Measurements from ENCODE around the gene GSG1L.

The GSG1L gene

GRCh38 chr16:27929818-27930217 lies 133.7 kb downstream of the GSG1L start:
- TF ChIP-seq SPI1 (IDR thresholded peaks at IDR 0.05; ENCODE audit: low read depth, low read length) (peak; percentile 31; the same call in 1 of the 2 replicates), POLR2A (IDR thresholded peaks at IDR 0.05; ENCODE audit: low read depth, low read length) (no peak)
- DNase-seq (ENCODE audit: insufficient read length, low spot score) = no peak
- no peak for FAIRE-seq

DNA sequence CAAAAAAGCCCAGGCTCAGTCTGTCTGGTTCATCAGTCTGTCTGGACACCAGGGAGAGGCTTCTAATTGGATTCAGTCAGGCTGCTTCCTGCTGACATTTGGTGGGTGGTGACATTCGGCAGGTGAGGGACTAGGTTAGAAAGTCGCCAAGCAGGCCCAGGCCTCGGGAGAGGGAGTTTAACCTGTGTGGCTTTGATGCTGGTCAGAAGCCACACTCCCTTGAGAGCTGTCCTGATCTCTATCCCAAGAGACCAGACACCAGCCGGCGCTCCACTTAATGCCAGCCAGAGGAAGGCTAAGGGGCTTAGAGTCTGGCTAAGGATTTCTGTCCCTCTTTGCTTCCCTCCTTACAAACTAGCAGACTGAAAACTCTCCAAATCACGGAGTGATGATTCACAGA lies 135.0 kb downstream of the GSG1L start:
- TF ChIP-seq TAF1 (IDR thresholded peaks at IDR 0.05; ENCODE audit: low read depth, low read length) (no peak), POLR2A (IDR thresholded peaks at IDR 0.05; ENCODE audit: low read depth, low read length) (no peak), POLR2AphosphoS5 (IDR thresholded peaks at IDR 0.05; ENCODE audit: low read depth, low read length) (no peak), POU2F2 (IDR thresholded peaks at IDR 0.05; ENCODE audit: low read depth, low read length) (no peak), PAX5 (IDR thresholded peaks at IDR 0.05; ENCODE audit: insufficient read depth, low read length, severe bottlenecking) (no peak), SPI1 (IDR thresholded peaks at IDR 0.05; ENCODE audit: low read depth, low read length) (no peak)
- no peak for FAIRE-seq
- no peak for DNase-seq (ENCODE audit: insufficient read length, low spot score)

GRCh38 chr16:27927266-27927901 lies 136.1 kb downstream of the GSG1L start:
- TF ChIP-seq PAX5 (IDR thresholded peaks at IDR 0.05; ENCODE audit: insufficient read depth, low read length, severe bottlenecking) = no peak
- no peak for TF ChIP-seq POLR2AphosphoS5 (IDR thresholded peaks at IDR 0.05; ENCODE audit: low read depth, low read length)
- TF ChIP-seq SPI1 (IDR thresholded peaks at IDR 0.05; ENCODE audit: low read depth, low read length) = no peak
- TF ChIP-seq POU2F2 (IDR thresholded peaks at IDR 0.05; ENCODE audit: low read depth, low read length) = no peak
- TF ChIP-seq POLR2A (IDR thresholded peaks at IDR 0.05; ENCODE audit: low read depth, low read length) = no peak
- no peak for TF ChIP-seq TAF1 (IDR thresholded peaks at IDR 0.05; ENCODE audit: low read depth, low read length)
- DNase-seq (ENCODE audit: insufficient read length, low spot score) (no peak), FAIRE-seq (no peak)

DNA sequence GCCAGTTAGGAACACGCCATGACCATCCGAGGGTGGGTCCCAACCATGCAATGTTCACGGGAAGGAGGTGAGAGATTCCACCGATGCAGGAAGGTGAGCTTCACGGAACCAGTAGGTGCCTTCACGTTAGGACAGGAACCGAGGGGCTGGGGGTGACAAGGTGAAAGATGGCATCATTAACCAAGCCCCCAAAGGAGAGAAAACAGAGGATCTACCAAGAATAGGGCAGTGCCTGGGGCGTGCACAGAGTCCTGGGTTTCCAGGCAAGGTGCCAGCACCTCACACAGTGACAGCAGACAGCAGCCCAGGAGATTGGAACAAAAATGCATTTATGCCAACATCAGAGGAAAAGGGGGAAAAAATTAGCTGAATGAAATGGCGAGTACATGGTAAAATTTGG lies 137.9 kb downstream of the GSG1L start:
- no peak for FAIRE-seq
- no peak for DNase-seq (ENCODE audit: insufficient read length, low spot score)
- no peak for TF ChIP-seq POLR2A (IDR thresholded peaks at IDR 0.05; ENCODE audit: low read depth, low read length)
- TF ChIP-seq SPI1 (IDR thresholded peaks at IDR 0.05; ENCODE audit: low read depth, low read length) = no peak
- no peak for TF ChIP-seq TAF1 (IDR thresholded peaks at IDR 0.05; ENCODE audit: low read depth, low read length)
- TF ChIP-seq POLR2AphosphoS5 (IDR thresholded peaks at IDR 0.05; ENCODE audit: low read depth, low read length) = no peak
- no peak for TF ChIP-seq PAX5 (IDR thresholded peaks at IDR 0.05; ENCODE audit: insufficient read depth, low read length, severe bottlenecking)
- TF ChIP-seq POU2F2 (IDR thresholded peaks at IDR 0.05; ENCODE audit: low read depth, low read length) = no peak

DNA sequence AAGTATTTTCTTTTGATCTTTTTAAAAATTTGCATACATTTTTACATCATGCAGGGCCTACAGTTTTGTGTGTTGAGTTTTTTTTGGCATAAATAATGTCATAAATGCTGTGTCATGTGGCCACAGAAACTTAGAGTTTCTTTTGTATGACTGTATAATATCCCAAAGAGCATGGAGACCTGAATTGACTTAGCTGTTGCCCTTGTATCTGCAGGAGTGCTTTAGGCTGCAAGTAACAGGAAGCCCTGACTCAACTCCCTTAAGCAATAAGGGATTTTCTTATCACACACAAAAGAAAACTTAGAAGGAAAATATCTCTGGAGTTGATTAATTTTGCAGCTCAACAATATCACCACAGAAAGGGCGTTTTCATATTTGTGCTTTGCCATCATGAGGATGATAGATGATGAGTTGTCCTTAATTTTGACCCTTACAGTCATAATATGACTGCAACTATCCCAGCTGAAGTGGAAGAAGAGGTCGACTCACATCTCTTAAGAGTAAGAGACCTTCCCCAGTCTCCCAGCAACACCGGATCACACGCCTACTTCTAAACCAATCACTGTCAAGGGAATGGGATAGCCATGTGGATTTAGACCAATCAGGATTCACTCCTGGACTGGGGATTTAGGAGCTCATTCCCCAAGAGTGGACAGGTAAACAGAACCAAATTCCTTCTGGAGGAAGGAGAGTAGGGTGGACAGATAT lies 138.9 kb downstream of the GSG1L start:
- DNase-seq (ENCODE audit: insufficient read length, low spot score) = no peak
- FAIRE-seq = no peak
- TF ChIP-seq SPI1 (IDR thresholded peaks at IDR 0.05; ENCODE audit: low read depth, low read length) (no peak), PAX5 (IDR thresholded peaks at IDR 0.05; ENCODE audit: insufficient read depth, low read length, severe bottlenecking) (no peak), POLR2A (IDR thresholded peaks at IDR 0.05; ENCODE audit: low read depth, low read length) (no peak), POLR2AphosphoS5 (IDR thresholded peaks at IDR 0.05; ENCODE audit: low read depth, low read length) (no peak), POU2F2 (IDR thresholded peaks at IDR 0.05; ENCODE audit: low read depth, low read length) (no peak), TAF1 (IDR thresholded peaks at IDR 0.05; ENCODE audit: low read depth, low read length) (no peak)

DNA sequence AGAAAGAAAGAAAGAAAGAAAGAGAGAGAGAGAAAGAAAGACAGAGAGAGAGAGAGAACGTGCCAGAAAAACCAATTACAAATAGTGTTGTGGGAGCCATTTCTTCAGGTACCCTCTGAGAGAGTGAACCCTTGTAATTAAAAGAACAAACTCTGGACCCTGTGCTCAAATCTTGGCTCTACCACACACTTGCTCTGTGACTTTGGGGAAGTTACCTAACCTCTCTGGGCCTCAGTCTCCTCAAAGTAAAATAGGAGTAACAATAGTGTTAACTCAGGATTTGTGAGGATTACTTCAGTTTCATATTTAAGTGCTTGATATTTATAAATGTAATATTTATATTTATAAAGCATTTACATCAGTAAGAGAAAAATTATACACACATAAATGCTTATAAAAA lies 139.8 kb downstream of the GSG1L start:
- FAIRE-seq (no peak), DNase-seq (ENCODE audit: insufficient read length, low spot score) (no peak)
- no peak for TF ChIP-seq TAF1 (IDR thresholded peaks at IDR 0.05; ENCODE audit: low read depth, low read length)
- no peak for TF ChIP-seq PAX5 (IDR thresholded peaks at IDR 0.05; ENCODE audit: insufficient read depth, low read length, severe bottlenecking)
- TF ChIP-seq SPI1 (IDR thresholded peaks at IDR 0.05; ENCODE audit: low read depth, low read length) = no peak
- no peak for TF ChIP-seq POLR2AphosphoS5 (IDR thresholded peaks at IDR 0.05; ENCODE audit: low read depth, low read length)
- TF ChIP-seq POU2F2 (IDR thresholded peaks at IDR 0.05; ENCODE audit: low read depth, low read length) = no peak
- TF ChIP-seq POLR2A (IDR thresholded peaks at IDR 0.05; ENCODE audit: low read depth, low read length) = no peak

DNA sequence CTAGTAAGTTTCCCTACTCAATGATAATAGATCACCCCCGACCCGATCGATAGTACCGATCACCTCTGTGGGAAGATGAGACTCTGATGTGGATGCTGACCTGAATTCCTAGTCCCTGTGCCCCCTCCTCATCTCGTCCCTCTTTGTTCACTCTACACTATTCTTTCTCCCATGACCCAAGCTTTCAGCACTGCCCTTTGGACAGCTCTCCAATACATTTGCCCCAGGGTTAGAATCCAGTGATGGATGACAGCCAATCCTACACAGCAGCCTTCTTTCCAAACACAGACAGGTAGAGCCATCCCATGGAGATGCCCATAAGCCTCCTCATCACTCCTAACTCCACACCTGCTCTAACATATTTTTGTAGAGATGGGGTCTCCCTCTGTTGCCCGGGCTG lies 141.1 kb downstream of the GSG1L start:
- DNase-seq (ENCODE audit: insufficient read length, low spot score) (no peak), FAIRE-seq (no peak)
- no peak for TF ChIP-seq SPI1 (IDR thresholded peaks at IDR 0.05; ENCODE audit: low read depth, low read length)
- TF ChIP-seq POLR2AphosphoS5 (IDR thresholded peaks at IDR 0.05; ENCODE audit: low read depth, low read length) = no peak
- no peak for TF ChIP-seq POLR2A (IDR thresholded peaks at IDR 0.05; ENCODE audit: low read depth, low read length)
- TF ChIP-seq POU2F2 (IDR thresholded peaks at IDR 0.05; ENCODE audit: low read depth, low read length) = no peak
- TF ChIP-seq TAF1 (IDR thresholded peaks at IDR 0.05; ENCODE audit: low read depth, low read length) = no peak
- no peak for TF ChIP-seq PAX5 (IDR thresholded peaks at IDR 0.05; ENCODE audit: insufficient read depth, low read length, severe bottlenecking)

DNA sequence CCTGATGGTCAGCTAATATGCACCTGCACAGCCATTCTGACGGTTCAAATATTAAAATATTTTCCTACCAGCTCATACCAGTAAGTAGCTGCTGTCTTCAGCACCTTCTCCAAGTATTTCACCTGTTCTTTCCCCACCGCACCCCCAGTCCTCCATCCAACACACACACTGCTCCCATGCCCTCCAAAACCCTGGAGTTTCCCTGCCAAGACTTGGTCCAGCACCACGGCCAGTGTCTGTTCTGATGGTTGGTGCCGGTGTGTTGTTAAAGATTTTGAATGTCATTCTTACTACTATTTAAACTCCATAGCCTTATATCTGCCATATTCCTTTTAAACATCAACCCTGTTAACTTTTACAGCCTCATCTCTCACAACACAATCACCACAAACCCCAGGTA lies 142.4 kb downstream of the GSG1L start:
- DNase-seq (ENCODE audit: insufficient read length, low spot score) (no peak), FAIRE-seq (no peak)
- no peak for TF ChIP-seq POU2F2 (IDR thresholded peaks at IDR 0.05; ENCODE audit: low read depth, low read length)
- no peak for TF ChIP-seq TAF1 (IDR thresholded peaks at IDR 0.05; ENCODE audit: low read depth, low read length)
- TF ChIP-seq SPI1 (IDR thresholded peaks at IDR 0.05; ENCODE audit: low read depth, low read length) = no peak
- TF ChIP-seq POLR2A (IDR thresholded peaks at IDR 0.05; ENCODE audit: low read depth, low read length) = no peak
- TF ChIP-seq PAX5 (IDR thresholded peaks at IDR 0.05; ENCODE audit: insufficient read depth, low read length, severe bottlenecking) = no peak
- no peak for TF ChIP-seq POLR2AphosphoS5 (IDR thresholded peaks at IDR 0.05; ENCODE audit: low read depth, low read length)

DNA sequence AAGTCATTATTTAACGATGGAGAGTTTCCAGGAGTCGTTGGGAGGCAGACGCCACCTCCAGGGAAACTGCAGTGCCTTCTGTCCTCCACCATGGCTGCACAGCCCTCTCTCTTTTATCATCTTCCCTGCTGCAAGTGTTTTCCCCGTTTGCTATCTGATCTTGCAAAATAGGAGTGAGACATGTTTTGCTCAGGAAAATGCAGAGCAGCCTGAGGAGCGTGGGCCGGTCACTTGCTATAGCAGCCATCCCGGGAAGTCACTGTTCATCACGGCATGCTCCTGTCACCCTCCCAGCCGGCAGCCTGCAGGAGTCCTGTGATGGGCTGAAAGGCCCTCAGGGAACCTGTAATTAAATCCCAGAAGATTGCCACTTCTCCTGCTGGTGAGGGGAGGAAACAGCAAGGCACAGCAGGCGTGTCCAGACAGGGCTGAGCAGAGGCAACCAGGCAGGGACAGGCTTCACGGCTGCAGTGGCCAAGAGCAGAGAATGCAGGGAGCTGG lies 143.1 kb downstream of the GSG1L start:
- TF ChIP-seq TAF1 (IDR thresholded peaks at IDR 0.05; ENCODE audit: low read depth, low read length) (no peak), PAX5 (IDR thresholded peaks at IDR 0.05; ENCODE audit: insufficient read depth, low read length, severe bottlenecking) (no peak), POLR2AphosphoS5 (IDR thresholded peaks at IDR 0.05; ENCODE audit: low read depth, low read length) (no peak), POU2F2 (IDR thresholded peaks at IDR 0.05; ENCODE audit: low read depth, low read length) (no peak), SPI1 (IDR thresholded peaks at IDR 0.05; ENCODE audit: low read depth, low read length) (no peak), POLR2A (IDR thresholded peaks at IDR 0.05; ENCODE audit: low read depth, low read length) (no peak)
- no peak for FAIRE-seq
- no peak for DNase-seq (ENCODE audit: insufficient read length, low spot score)
